HG03460 (cell line): ENCODE data around the gene TAGLN.

ENCODE experiments used
- ATAC-seq: cut with Tn5 transposase; IDR thresholded peaks from one replicate; pipeline ENCODE4 v1.9.1; 2021; ENCODE audit not compliant: unreplicated experiment

Gene TAGLN

GRCh38 chr11:117229931-117230285 lies 30.7 kb downstream of the TAGLN start:
- no peak for ATAC-seq

GRCh38 chr11:117230286-117230961 lies 31.3 kb downstream of the TAGLN start:
- no peak for ATAC-seq

GRCh38 chr11:117230999-117231841 lies 32.0 kb downstream of the TAGLN start:
- ATAC-seq = no peak

- ATAC-seq = no peak
These were observed 32.6 kb downstream of the TAGLN start, which contains the start of gene PCSK7 for GRCh38 chr11:117231842-117232091. Gene PCSK7, minus strand, starts transcription at chr11:117232073. Its CDS starts 2,229 bp downstream, at chr11:117229844.

- peak; percentile 66 for ATAC-seq
These were observed 33.1 kb downstream of the TAGLN start, which contains the start of gene RNF214 for GRCh38 chr11:117232092-117232878. Gene RNF214, plus strand, starts transcription at chr11:117232671. Its CDS starts 1,602 bp downstream, at chr11:117234273.

GRCh38 chr11:117232911-117233409 lies 33.8 kb downstream of the TAGLN start:
- ATAC-seq = no peak

GRCh38 chr11:117238221-117238620 lies 39.1 kb downstream of the TAGLN start:
- no peak for ATAC-seq

GRCh38 chr11:117239295-117239694 lies 40.1 kb downstream of the TAGLN start:
- ATAC-seq = no peak

- ATAC-seq = no peak
These were observed 49.2 kb downstream of the TAGLN start for GRCh38 chr11:117248341-117248740.

- no peak for ATAC-seq
These were observed 50.4 kb downstream of the TAGLN start for GRCh38 chr11:117249571-117249970.

- ATAC-seq = no peak
These were observed 52.3 kb downstream of the TAGLN start for GRCh38 chr11:117251506-117251905.

- no peak for ATAC-seq
These were observed 56.8 kb downstream of the TAGLN start for GRCh38 chr11:117255966-117256365.

GRCh38 chr11:117256573-117256972 lies 57.4 kb downstream of the TAGLN start:
- no peak for ATAC-seq
